AG04449 (cell line): Measurements from ENCODE around the gene ATF3.

Experiments used
- CTCF ChIA-PET: fragments of 350-600 bp; formaldehyde crosslinking; extraction: SDS; loops from one replicate; lab custom pipeline; 2021; ENCODE audit warnings: antibody characterized with exemption; lab: Yijun Ruan, JAX
- POLR2A ChIA-PET: fragments of 400-600, 350-600 bp; formaldehyde crosslinking; extraction: SDS; loops from one replicate; lab custom pipeline; 2020; ENCODE audit warnings: antibody characterized with exemption, inconsistent platforms; lab: Yijun Ruan, JAX
- DNase-seq: peaks from one replicate; pipeline ENCODE4 v3.0.0-alpha.2; 2010; ENCODE audit warnings: low read depth, low spot score
- H3K4me3 ChIP-seq: 2 replicates; pipeline ENCODE4 v1.5.1; 2011; ENCODE audit warnings: low read depth, mild to moderate bottlenecking, control low read depth, low read length
- CTCF ChIP-seq: IDR thresholded peaks from one replicate; pipeline ENCODE4 v1.5.1; 2011; ENCODE audit warnings: mild to moderate bottlenecking, moderate library complexity, low read length, control low read depth, inconsistent platforms; ENCODE audit not compliant: insufficient read depth; ENCODE audit errors: missing control alignments

The ATF3 gene

GRCh38 chr1:212589446-212589845 is 19.1 kb upstream of the ATF3 start:
- CTCF ChIA-PET, result interaction anchor here (1.0 to 1.7 kb wide), 4 partner anchors 11 to 111 kb away, joined by 3 to 4 read pairs (median 4); no protein-coding TSS in a partner anchor
- POLR2A ChIA-PET, result interaction anchor here (0.8 kb wide), 1 partner anchor 28 kb away, joined by 4 read pairs; no protein-coding TSS in a partner anchor
- DNase-seq, result no peak
- H3K4me3 ChIP-seq, result no peak overlapping the region
- TF ChIP-seq CTCF, result no peak

GRCh38 chr1:212591922-212592321 is 16.6 kb upstream of the ATF3 start:
- POLR2A ChIA-PET, result no interaction called here
- no peak overlapping the region for H3K4me3 ChIP-seq
- CTCF ChIA-PET, result no interaction called here

DNA sequence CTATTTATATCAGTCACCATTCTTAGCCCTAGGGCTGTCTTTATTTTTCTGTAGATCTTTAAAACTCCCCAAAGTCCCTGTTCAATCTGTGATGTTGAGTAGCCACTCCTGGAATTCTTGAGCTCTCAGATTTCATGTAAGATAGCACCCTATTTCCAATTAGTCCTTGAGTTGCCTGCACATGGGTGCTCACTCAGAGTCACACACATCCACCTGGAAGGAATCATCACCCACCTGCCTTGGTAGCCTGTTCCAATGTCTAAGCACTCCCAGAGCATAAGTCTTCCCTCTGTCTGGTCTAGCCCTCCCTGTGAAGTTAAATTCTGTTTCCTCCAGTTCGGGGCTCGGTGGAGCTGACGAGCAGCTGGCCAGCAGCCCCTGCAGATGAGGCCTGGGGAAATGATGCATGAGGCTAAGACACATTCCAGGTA is 14.7 kb upstream of the ATF3 start:
- CTCF ChIA-PET, result no interaction called here
- POLR2A ChIA-PET, result interaction anchor here (1.9 kb wide), 1 partner anchor 15 kb away, joined by 8 read pairs; the partner anchor contains the start of gene ATF3
- TF ChIP-seq CTCF, result no peak
- DNase-seq, result no peak
- no peak overlapping the region for H3K4me3 ChIP-seq

More at GRCh38 chr1:212591922-212592321, 16.6 kb upstream of the ATF3 start:
- TF ChIP-seq CTCF, result no peak
- no peak for DNase-seq

- DNase-seq, result no peak
- CTCF ChIA-PET, result interaction anchor here (0.6 kb wide), 1 partner anchor 118 kb away, joined by 3 read pairs; no protein-coding TSS in a partner anchor
- POLR2A ChIA-PET, result interaction anchor here (1.9 kb wide), 1 partner anchor 14 kb away, joined by 8 read pairs; the partner anchor contains the start of gene ATF3
- H3K4me3 ChIP-seq, result no peak overlapping the region
- TF ChIP-seq CTCF, result no peak
Measured at GRCh38 chr1:212594640-212595039, 13.9 kb upstream of the ATF3 start.

GRCh38 chr1:212595229-212595628 is 13.3 kb upstream of the ATF3 start:
- H3K4me3 ChIP-seq, result no peak overlapping the region
- CTCF ChIA-PET, result interaction anchor here (0.6 kb wide), 1 partner anchor 118 kb away, joined by 3 read pairs; no protein-coding TSS in a partner anchor
- no peak for TF ChIP-seq CTCF

More at GRCh38 chr1:212595229-212595628, 13.3 kb upstream of the ATF3 start:
- DNase-seq, result no peak
- POLR2A ChIA-PET, result interaction anchor here (1.9 kb wide), 1 partner anchor 13 kb away, joined by 8 read pairs; the partner anchor contains the start of gene ATF3
